HG03139 (cell line): Measurements from ENCODE around the gene DLGAP5.
A peak's percentile ranks its signal among the peaks of the same experiment; 100 is the strongest.

Source experiments
- ATAC-seq: cut with Tn5 transposase; IDR thresholded peaks from one replicate; pipeline ENCODE4 v1.9.1; 2021; ENCODE audit not compliant: unreplicated experiment

The DLGAP5 gene

DNA sequence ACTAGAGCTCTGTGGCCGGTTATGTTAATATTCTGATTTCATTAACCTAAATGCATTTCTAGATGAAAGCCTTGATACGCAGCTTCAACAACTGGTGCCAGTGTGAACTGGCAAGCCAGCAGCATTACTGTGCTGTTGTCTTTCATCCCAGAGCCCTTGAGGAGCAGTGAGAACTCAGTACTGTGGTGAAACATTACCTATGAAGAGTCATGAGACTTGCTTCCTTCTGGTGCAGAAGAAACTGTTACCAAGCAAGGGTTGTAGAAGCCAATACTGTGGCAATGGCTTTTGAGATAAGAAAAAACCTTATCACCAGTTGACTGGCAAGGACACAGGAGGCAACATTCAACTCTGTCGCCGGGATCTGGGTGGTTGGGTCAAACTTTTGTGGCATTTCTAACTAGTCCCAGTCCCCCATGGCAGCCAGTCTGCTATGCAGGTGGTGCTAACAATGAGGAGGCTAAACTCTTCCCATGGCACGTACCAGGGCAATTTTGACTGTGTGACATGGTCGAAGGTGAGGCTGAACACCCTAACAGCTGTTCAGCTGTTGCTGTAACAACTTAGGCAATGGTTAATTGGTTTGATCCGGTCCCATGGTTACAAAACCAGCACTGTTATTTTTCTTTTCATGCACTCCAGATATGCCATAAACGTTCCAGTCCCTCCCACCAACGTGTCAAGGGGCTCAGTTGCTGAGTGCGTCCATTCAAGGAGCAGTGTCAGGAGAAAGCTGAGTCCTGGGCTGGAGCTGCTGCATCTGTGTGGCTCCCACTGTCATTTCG is 74.9 kb downstream of the DLGAP5 start:
- no peak for ATAC-seq

DNA sequence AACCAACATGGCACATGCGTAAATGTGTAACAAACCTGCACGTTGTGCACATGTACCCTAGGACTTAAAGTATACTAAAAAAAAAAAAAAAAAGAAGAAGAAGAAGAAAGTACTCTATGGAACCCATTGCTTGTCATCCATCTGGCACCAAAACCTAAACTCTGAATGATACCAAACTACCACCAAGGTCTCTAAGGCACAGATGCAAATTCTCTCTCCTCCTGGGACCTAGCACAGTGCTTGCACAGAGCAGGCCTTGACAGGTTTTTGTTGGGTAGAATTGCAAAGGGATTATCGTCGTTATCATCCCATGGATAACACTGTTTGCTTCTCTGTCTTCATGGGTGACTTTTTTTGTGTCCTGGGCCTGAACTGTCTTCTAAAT is 75.5 kb downstream of the DLGAP5 start:
- ATAC-seq = no peak

- ATAC-seq = no peak
Measured at GRCh38 chr14:55115460-55115859, 75.9 kb downstream of the DLGAP5 start.

GRCh38 chr14:55114720-55115119 is 76.7 kb downstream of the DLGAP5 start:
- no peak for ATAC-seq

DNA sequence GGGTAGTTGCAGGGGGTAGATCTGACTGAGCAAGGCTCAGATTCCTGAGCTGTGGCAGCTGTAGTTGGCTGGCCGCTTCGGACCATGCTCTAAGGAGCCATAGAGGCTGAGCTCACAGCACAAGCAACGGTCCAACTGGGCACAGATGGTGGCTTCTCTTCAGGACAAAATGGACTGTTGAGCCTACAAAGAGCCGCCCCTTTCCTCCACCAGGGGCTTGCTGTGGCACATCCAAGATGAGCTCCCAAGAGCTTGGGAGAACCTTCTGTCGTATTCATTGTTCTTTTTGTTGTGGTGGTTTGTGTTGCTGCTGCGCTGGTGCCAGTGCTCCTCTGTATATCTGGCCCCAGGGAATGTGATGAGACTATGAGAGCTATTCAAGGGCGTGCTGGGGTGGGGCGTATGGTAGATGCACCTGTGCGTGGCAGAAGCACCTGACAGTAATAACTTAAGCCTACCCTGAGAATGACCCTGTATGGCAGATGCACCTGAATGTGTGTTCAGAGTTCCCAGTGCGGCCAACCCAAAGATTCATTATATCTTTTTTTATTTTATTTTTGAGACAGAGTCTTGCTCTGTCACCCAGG is 80.2 kb downstream of the DLGAP5 start:
- ATAC-seq = no peak

GRCh38 chr14:55109836-55110235 is 81.5 kb downstream of the DLGAP5 start:
- no peak for ATAC-seq

DNA sequence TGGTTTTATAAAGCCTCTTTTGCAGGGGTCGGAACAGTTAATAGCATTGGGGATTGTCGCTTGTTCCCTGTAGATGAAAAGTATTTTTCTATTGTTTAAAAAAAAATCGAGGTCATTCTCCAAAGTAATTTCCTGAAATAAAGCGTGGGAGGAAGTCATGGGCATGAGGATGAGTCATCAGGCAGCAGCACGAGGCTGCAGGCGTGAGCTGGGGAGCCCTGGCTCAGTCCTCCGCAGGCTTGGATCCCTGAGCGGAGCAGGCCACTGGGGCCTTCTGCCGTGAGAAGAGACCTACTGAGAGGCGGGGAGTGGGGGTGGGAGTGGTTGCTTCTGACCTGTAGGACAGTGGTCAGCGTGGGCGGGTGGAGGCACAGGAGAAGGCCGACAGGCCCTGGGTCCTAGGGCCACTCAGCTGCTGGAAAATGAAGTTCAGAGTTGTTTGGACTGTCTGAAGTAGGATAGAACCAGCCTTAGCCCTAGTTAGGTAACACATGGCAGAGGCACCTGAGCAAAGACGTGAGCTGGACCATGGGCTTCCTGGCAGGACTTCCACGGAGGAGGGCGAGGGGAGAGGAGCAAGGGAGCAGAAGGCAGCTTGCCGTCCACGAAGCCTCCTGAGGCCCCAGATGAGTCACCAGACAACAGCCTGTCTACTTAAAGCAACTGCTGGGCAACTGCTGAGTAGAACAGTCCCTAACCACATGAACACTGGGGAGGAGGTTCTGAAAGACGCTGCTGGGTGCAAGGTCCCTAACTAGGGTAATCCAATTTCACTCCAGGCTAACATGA is 83.4 kb downstream of the DLGAP5 start:
- no peak for ATAC-seq

DNA sequence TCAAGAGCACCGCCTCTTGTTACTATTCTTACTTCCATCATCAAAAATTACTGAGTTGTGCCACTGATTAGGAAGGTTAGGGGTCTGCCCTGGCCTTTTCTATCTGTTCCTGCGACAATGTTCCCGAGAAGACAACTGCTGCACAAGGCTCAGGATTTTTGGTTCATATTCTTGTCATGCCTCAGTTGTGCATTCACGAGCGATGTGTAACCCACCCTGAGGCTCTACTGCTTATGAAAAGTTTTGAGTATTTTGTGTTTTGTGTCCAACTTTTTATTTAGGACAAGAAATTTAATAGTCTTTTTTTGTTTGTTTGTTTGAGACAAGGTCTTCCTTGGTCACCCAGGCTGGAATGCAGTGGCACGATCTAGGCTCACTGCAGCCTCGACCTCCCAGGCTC is 85.4 kb downstream of the DLGAP5 start:
- no peak for ATAC-seq

GRCh38 chr14:55103971-55104954 is 87.1 kb downstream of the DLGAP5 start:
- no peak for ATAC-seq

- ATAC-seq = peak; percentile 35
Measured at GRCh38 chr14:55103005-55103640, 88.3 kb downstream of the DLGAP5 start.

DNA sequence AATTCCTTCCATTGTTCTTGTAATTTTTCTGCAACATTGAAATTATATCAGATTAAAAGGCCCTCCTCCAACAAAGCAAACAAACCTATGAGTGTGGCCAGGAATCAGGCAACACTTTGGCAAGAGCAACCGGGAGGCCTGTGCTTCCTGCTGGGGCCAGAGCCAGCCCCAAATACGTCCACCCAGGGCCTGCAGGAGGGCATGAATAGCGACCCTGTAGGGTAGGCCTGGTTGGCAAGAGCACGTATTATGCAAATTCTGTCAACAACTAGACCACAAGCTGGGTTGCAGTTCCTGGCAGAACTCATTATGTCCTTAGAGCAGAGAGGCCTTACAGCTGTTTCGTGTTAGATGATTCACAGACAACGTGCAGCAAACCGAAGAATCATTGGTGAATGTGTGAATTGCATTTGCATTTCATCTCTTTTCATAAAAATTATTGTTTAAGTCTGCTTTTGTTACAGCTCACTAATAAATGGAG is 89.2 kb downstream of the DLGAP5 start:
- peak; percentile 59 for ATAC-seq

DNA sequence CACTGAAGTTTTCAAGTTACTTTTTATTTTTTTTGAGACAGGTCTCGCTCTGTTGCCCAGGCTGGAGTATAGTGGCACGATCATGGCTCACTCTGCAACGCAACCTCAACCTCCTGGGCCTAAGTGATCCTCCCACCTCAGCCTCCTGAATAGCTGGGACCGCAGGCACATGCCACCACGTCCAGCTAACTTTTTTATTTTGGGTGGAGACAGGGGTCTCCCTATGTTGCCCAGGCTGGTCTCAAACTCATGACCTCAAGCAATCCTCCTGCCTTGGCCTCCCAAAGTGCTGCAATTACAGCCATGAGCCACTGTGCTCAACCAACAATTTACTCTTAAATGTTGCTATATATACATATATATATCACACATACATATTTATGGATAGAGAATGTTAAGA is 89.7 kb downstream of the DLGAP5 start:
- ATAC-seq = no peak

DNA sequence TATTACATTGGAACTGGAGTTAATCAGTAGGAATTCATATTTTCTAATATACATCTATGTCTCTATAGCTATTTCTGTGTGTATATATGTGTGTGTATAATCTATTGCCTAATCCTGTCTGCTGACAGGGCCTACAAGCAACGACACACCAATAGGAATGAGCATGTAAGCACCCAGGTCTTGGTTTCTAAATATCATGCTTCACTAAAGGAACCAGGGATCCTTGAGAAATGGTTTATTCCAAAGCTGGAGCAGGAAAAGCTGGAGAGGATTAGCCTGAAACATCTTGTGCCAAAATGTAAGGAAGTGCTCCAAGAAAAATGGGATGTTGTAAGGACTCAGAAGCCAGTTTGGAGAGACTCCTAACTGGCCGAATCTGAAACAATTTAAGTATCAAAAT is 91.6 kb downstream of the DLGAP5 start:
- ATAC-seq = no peak

DNA sequence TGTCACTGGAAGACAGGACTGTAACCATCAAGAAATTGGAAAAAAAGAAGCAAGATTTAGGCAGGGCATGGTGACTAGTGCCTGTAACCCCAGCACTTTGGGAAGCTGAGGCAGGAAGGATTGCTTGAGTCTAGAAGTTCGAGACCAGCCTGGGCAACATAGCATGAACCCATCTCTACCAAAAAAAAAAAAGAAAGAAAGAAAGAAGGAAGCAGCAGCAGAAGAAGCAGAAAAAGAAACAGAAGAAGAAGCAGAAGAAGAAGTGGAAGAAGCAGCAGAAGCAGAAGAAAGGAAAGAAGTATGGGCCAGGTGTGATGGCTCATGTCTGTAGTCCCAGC is 92.9 kb downstream of the DLGAP5 start:
- ATAC-seq = no peak
